HG03460 (cell line): ENCODE measurements around the gene AGL.
"Not testable (repeated sequence)": the region's sequence is repeated elsewhere in the genome, so short reads cannot be mapped to it uniquely, and the experiment has no call there.

ENCODE experiments used
- ATAC-seq: cut with Tn5 transposase; IDR thresholded peaks from one replicate; pipeline ENCODE4 v1.9.1; 2021; ENCODE audit not compliant: unreplicated experiment

Gene AGL

DNA sequence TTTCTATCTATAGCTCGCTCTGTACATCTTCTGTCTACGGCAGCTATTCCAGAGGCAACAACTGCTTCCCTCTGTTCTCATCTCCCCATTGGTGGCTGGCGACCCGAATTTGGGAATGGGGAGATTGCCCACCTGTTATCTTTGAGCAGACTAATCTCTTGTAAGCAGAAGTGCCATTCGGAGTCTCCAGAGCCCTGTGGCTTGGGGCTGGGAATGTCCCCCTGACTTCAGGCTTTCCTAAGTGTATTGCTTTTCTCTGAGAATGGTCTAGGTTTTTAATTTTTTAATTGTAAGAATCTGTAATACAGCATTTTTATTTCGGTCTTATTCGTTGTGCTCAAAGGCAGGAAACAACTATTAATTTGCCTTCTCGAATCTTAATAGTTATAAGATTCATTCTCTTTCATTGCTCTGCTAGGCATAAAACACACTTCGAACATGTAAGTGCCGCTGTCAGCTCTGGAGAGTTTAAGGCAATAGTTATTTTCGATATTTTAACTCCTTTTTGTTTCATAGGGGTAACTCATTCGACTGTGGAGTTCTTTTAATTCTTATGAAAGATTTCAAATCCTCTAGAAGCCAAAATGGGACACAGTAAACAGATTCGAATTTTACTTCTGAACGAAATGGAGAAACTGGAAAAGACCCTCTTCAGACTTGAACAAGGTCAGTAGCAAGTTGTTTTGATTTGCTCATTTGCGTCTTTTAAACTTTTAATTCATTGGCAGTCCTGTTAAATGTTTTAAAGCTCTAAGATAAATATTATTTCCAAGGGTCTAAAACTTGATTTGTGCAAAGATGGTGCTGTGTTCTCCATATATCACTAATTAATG lies 514 bp downstream of the AGL start:
- ATAC-seq: peak; percentile 20

- no peak for ATAC-seq
Measured at GRCh38 chr1:99851850-99852454, 1.8 kb downstream of the AGL start.

- no peak for ATAC-seq
Measured at GRCh38 chr1:99852648-99853047, 2.5 kb downstream of the AGL start.

DNA sequence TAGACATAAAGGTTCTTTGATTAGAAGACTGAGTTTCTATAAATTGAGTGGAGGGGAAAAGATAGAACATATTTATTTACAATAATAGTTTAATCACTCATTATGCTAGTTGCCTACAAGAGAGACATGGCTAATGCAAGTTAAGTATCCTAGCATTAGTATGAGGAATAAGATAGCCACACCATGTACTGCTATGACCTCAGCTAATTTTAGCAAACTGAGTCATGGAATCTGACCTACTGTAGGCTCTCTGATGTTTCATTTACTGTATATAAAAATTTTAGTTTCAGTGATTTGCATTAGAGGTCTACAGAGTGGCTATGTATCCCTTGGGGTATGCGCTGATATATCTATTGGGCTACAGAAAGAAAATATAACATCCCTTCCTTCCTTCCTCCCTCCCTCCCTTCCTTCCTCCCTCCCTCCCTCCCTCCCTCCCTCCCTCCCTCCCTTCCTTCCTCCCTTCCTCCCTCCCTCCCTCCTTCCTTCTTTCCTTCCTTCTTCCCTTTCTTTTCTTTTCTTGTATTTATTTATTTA lies 5.8 kb downstream of the AGL start:
- ATAC-seq: no peak

DNA sequence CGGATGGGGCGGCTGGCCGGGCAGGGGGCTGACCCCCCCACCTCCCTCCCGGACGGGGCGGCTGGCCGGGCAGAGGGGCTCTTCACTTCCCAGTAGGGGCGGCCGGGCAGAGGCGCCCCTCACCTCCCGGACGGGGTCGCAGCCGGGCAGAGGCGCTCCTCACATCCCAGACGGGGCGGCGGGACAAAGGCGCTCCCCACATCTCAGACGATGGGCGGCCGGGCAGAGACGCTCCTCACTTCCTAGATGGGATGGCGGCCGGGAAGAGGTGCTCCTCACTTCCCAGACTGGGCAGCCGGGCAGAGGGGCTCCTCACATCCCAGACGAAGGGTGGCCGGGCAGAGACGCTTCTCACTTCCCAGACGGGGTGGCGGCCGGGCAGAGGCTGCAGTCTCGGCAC lies 6.9 kb downstream of the AGL start:
- not testable (repeated sequence) for ATAC-seq

DNA sequence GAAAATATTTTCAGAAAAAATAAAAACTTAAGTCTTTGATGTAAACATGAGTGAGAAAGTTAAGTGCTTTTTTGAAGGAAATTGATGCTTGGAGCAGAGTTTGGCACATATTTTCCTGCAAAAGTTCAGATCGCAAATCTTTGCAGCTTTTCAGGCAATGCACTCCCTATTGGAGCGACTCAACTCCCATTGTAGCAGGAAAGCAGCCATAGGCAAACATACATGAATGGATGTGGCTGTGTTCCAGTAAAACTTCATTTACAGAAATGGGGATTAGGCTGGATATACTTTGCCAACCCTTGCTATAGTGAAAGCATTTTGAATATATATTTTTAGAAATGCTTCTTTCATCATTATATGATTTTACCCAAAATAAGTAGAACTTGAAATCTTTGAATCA lies 8.1 kb downstream of the AGL start:
- no peak for ATAC-seq

- no peak for ATAC-seq
Measured at GRCh38 chr1:99858881-99859280, 8.7 kb downstream of the AGL start.

DNA sequence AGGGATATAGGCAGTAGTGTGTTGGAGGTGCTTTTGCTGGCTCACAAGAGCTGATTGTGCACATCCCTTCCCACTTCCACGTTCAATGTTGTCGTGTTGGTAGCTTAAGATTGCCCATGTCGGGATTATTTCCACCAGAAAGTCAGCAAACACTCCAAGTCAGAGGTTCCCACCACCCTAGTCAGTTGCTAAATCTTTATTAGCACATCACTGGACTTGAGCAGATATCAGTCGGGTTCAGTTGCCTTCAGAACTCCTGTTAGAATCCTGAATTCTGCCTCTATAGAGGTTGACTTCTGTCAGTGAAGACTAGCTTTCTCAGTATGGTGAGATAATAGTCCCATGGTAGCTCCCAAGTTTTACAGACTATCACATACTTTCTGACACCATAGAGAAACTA lies 10.5 kb downstream of the AGL start:
- no peak for ATAC-seq

DNA sequence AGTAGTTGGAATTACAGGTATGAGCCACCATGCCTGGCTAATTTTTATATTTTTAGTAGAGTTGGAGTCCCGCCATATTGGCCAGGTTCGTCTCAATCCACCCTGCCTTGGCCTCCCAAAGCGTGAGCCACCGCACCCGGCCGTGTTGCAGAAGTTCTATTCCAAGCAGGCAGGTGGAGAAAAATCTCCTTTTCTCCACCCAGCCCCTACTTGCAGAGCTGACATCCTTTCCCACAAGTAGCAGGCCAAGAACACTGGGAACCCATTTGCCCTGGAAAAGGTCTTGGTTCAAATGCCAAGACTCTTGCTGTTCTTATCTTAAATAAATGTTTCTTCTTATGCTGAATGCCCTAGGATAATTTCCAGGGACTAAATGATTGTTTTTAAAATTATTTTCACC lies 17.5 kb downstream of the AGL start:
- no peak for ATAC-seq

DNA sequence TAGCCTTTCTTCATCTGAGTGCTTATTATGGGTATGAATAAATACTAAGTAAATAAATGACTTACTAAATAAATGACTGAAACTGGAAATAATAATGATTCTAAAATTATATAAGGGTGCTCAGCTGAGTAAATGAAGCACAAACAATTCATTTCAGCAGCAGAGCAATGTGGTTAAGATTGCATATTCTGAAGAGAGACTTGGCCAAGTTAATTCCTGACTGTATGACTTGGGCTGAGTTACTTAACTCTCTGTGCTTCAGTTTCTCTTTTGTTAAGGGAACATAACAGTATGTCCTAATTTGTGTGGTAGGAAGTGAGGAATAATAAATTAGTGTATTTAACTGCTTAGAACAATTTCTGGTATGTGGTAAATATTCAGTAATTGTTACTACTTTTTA lies 19.1 kb downstream of the AGL start:
- no peak for ATAC-seq

DNA sequence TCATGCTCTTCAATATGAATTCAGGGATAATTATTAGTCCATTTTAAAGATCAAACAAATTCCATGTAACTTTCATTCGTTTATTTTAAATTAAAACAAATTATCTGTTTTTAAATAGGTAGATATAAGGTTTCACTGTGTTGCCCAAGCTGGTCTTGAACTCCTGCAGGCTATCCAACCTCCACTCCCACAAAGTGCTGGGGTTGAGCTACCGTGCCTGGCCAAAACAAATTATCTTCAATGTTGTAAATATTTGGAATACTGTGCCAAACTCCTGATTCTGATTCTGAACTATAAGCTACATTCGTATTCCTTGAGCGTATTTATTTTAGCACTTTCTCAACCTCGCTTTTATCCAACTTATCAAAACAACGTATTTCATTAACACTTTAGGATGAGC lies 19.6 kb downstream of the AGL start:
- ATAC-seq: no peak

- ATAC-seq: no peak
Measured at GRCh38 chr1:99872063-99872462, 21.9 kb downstream of the AGL start.

DNA sequence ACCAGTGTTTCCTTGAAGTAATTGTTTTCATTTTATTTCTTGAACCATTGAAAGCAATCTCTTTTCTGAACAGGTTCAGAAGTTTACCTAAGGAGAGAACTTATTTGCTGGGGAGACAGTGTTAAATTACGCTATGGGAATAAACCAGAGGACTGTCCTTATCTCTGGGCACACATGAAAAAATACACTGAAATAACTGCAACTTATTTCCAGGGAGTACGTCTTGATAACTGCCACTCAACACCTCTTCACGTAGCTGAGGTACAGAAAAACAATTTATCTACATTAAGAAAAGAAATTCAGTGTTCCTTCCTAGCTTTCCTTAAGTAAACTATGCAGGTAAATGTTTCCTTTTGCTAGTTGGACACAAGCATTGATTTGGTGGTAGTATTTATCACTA lies 27.4 kb downstream of the AGL start:
- ATAC-seq: no peak

GRCh38 chr1:99886179-99886578 lies 36.0 kb downstream of the AGL start:
- no peak for ATAC-seq

GRCh38 chr1:99886841-99887240 lies 36.7 kb downstream of the AGL start:
- no peak for ATAC-seq

- no peak for ATAC-seq
Measured at GRCh38 chr1:99887890-99888289, 37.7 kb downstream of the AGL start.

- no peak for ATAC-seq
Measured at GRCh38 chr1:99891997-99892396, 41.8 kb downstream of the AGL start.

- ATAC-seq: not testable (repeated sequence)
Measured at GRCh38 chr1:99903278-99903677, 53.1 kb downstream of the AGL start.

GRCh38 chr1:99906535-99906934 lies 56.4 kb downstream of the AGL start:
- no peak for ATAC-seq

DNA sequence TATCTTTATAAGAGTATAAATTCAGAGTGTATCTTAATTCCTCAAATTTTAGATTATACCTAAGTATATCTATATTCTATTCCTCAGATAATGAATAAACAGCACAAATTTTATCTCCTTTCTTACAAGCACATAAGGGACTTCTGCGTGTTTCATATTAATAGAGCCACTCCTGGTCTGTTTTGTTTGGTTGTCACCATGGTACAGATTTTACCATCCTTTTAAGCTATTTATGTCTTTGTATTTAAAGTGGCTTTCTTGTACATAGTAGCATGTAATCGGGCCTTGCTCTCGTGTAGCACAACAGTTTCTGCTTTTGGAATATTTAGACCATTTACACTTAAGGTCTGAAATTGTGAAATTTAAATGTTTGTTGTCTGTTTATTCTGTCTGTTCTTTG lies 67.1 kb downstream of the AGL start:
- no peak for ATAC-seq

- ATAC-seq: no peak
Measured at GRCh38 chr1:99919220-99919619, 69.1 kb downstream of the AGL start.

DNA sequence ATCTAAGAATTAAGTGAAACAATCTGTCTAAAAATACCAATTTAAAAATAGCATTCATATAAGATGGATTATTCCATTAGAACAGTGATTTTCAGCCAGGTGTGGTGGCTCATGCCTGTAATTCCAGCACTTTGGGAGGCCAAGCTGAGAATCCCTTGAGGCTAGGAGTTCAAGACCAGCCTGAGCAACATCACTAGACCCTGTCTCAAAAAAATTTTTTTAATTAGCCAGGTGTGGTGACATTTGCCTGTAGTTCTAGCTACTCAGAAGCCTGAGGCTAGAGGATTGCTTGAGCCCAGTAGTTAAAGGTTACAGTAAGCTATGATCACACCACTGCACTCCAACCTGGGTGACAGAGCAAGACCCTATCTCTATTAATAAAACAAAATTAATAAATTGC lies 84.6 kb downstream of the AGL start:
- no peak for ATAC-seq

GRCh38 chr1:99935534-99935933 lies 85.4 kb downstream of the AGL start:
- no peak for ATAC-seq
